ENCODE results near the gene MTMR12. TPM values are rescaled to one million over a fixed set of nuclear protein-coding genes. Genes with fewer than 3 reads are reported as not detected.

Gene MTMR12
- total and polyA plus RNA-seq, 2 of the 4 experiments (the other 2 are of a cell fraction), result 11.1 to 21.3 TPM

DNA sequence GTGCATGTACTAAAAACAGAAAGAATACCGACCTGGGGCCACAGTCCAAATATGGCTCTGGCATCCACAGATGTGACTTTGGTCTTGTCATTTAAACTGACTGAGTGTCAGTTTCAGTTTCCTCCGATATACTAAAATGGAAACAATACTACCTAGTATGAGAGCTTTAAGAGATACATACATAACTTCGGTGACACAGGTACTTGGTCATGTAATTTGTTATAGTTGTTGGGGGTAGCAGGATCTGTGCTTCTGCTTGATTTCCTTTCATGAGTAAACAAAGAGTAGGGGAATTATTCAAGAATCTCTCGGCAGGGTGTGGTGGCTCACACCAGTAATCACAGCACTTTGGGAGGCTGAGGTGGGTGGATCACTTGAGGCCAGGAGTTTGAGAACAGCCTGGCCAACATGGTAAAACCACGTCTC, 32.1 kb downstream of the MTMR12 start:
- Histone ChIP-seq H3K18ac (ENCODE audit: low read depth, low read length) (no peak overlapping the region), H3K23ac (ENCODE audit: low read depth, low read length) (no peak overlapping the region), H2AFZ (replicated peaks; ENCODE audit: low read length, poor library complexity) (no peak overlapping the region), H3K4ac (ENCODE audit: low read depth, low read length) (no peak overlapping the region), H3K9ac (ENCODE audit: low read depth, low read length) (no peak overlapping the region), H2AK9ac (replicated peaks; ENCODE audit: low read depth, low read length, poor library complexity) (no peak overlapping the region), H4K8ac (ENCODE audit: low read depth in 2 of 2, low read length in 2 of 2) (no peak overlapping the region), H3K9me1 (ENCODE audit: insufficient read depth, low read length) (peaks cover 10% of the 10 kb centered on the region), H2BK120ac (ENCODE audit: low read depth, low read length) (no peak overlapping the region), H4K5ac (ENCODE audit: low read depth, low read length) (no peak overlapping the region), H3K14ac (replicated peaks; ENCODE audit: low read depth, low read length) (no peak overlapping the region), H2BK15ac (ENCODE audit: low read depth, low read length) (no peak overlapping the region), H3K27me3 (ENCODE audit: control insufficient read depth, insufficient read depth, low read length) (no peaks in the 10 kb centered on the region), H3K36me3 (ENCODE audit: control insufficient read depth, insufficient read depth, low read length) (peaks cover 1% of the 10 kb centered on the region; the same call in 1 of the 2 replicates), H4K20me1 (ENCODE audit: insufficient read depth, low read length) (no peaks in the 10 kb centered on the region; the same call in 1 of the 2 replicates), H3K56ac (ENCODE audit: extremely low read depth, insufficient read depth, low read length) (no peak overlapping the region), H2BK20ac (ENCODE audit: low read depth, low read length) (no peak overlapping the region), H4K91ac (ENCODE audit: insufficient read depth, low read depth, low read length) (no peak overlapping the region), H3K27ac (ENCODE audit: insufficient read depth, low read length) (no peak overlapping the region), H3K9me3 (ENCODE audit: control insufficient read depth, insufficient read depth, low read length) (no peaks in the 10 kb centered on the region), H3K4me1 (ENCODE audit: control insufficient read depth, insufficient read depth, low read length) (peaks cover 7% of the 10 kb centered on the region), H3K4me2 (ENCODE audit: low read depth, low read length) (no peak overlapping the region), H3K4me3 (ENCODE audit: insufficient read depth, low read depth, low read length) (no peak overlapping the region), H3K79me1 (ENCODE audit: low read depth in 1 of 2, low read length in 2 of 2) (peaks cover 45 to 57% of the 10 kb centered on the region in 2 experiments), H2AK5ac (ENCODE audit: low read depth, low read length) (no peak overlapping the region), H2BK5ac (ENCODE audit: low read depth, low read length, poor library complexity, severe bottlenecking) (no peak overlapping the region)
- dilution Hi-C loops (cut with HindIII; ENCODE audit: low sequenced_read_pairs, unreplicated experiment) (no loop called here), intact Hi-C loops (cut with micrococcal nuclease) (no loop called here), in situ Hi-C loops (cut with MboI; ENCODE audit: low sequenced_read_pairs) (no loop called here)
- DNase-seq (no peak), ATAC-seq (ENCODE audit: low read depth) (no peak)
- CTCF ChIA-PET, result no interaction called here
- 83% methylated on average over 2 of the region's 5 CpGs; no CpG with 5 or more reads in 1 of the 2 experiments for WGBS, 2 experiments (ENCODE audit: extremely low coverage in 2 of 2, insufficient read length in 1 of 2)
- no TSS peak for BruUV-seq (replicated peaks)
- POLR2A ChIA-PET (ENCODE audit: unreplicated experiment), result no interaction called here
- TF ChIP-seq FOS (IDR thresholded peaks at IDR 0.05; ENCODE audit: low read depth, low read length) (no peak), CEBPB (IDR thresholded peaks at IDR 0.05; ENCODE audit: low read depth, low read length) (no peak), RCOR1 (IDR thresholded peaks at IDR 0.05; ENCODE audit: insufficient replicate concordance, low read length) (no peak), BHLHE40 (IDR thresholded peaks at IDR 0.05; ENCODE audit: low read depth, low read length) (no peak), POLR2A (IDR thresholded peaks at IDR 0.05; ENCODE audit: low read depth, low read length) (no peak), NFE2L2 (IDR thresholded peaks at IDR 0.05; ENCODE audit: low read depth, low read length) (no peak), MAZ (IDR thresholded peaks at IDR 0.05; ENCODE audit: borderline replicate concordance, low read depth, low read length) (no peak), MXI1 (IDR thresholded peaks at IDR 0.05; ENCODE audit: borderline replicate concordance, low read depth, low read length) (no peak), CHD1 (IDR thresholded peaks at IDR 0.05; ENCODE audit: low read depth, low read length) (no peak), RAD21 (IDR thresholded peaks at IDR 0.05; ENCODE audit: low read length) (no peak)
- TF ChIP-seq, protein P1, sequence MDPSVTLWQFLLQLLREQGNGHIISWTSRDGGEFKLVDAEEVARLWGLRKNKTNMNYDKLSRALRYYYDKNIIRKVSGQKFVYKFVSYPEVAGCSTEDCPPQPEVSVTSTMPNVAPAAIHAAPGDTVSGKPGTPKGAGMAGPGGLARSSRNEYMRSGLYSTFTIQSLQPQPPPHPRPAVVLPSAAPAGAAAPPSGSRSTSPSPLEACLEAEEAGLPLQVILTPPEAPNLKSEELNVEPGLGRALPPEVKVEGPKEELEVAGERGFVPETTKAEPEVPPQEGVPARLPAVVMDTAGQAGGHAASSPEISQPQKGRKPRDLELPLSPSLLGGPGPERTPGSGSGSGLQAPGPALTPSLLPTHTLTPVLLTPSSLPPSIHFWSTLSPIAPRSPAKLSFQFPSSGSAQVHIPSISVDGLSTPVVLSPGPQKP (IDR thresholded peaks at IDR 0.05; ENCODE audit: borderline replicate concordance, low read depth, low read length), result no peak
- TF ChIP-seq, protein P2, sequence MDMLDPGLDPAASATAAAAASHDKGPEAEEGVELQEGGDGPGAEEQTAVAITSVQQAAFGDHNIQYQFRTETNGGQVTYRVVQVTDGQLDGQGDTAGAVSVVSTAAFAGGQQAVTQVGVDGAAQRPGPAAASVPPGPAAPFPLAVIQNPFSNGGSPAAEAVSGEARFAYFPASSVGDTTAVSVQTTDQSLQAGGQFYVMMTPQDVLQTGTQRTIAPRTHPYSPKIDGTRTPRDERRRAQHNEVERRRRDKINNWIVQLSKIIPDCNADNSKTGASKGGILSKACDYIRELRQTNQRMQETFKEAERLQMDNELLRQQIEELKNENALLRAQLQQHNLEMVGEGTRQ (IDR thresholded peaks at IDR 0.05; ENCODE audit: low read depth, low read length), result no peak
- TF ChIP-seq, protein P3, sequence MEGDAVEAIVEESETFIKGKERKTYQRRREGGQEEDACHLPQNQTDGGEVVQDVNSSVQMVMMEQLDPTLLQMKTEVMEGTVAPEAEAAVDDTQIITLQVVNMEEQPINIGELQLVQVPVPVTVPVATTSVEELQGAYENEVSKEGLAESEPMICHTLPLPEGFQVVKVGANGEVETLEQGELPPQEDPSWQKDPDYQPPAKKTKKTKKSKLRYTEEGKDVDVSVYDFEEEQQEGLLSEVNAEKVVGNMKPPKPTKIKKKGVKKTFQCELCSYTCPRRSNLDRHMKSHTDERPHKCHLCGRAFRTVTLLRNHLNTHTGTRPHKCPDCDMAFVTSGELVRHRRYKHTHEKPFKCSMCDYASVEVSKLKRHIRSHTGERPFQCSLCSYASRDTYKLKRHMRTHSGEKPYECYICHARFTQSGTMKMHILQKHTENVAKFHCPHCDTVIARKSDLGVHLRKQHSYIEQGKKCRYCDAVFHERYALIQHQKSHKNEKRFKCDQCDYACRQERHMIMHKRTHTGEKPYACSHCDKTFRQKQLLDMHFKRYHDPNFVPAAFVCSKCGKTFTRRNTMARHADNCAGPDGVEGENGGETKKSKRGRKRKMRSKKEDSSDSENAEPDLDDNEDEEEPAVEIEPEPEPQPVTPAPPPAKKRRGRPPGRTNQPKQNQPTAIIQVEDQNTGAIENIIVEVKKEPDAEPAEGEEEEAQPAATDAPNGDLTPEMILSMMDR (conservative IDR thresholded peaks at IDR 0.05; ENCODE audit: low read depth, low read length), result no peak

Data from IMR-90 (cell line).